22Rv1 (cell line): ENCODE measurements around the gene CCDC54.

Experiments used
- CTCF ChIP-seq: fragments of 450-650 bp; IDR thresholded peaks from 2 replicates; pipeline ENCODE4 v1.5.1; 2017; ENCODE audit warnings: mild to moderate bottlenecking
- ZFX ChIP-seq: fragments of 450-650 bp; IDR thresholded peaks from 2 replicates; pipeline ENCODE4 v1.6.1; 2017; ENCODE audit warnings: antibody characterized with exemption, borderline replicate concordance

GRCh38 chr3:107410606-107411005 is 33.4 kb downstream of the CCDC54 start:
- TF ChIP-seq CTCF = no peak
- no peak for TF ChIP-seq ZFX
